HAP-1 (cell line): ENCODE data around the gene BMPER.

Experiments
- DNase-seq, 2 experiments: peaks; one replicate each; pipeline ENCODE4 v3.0.0-alpha.2; 2016 to 2020; ENCODE audit warnings: low spot score in 2 of 2
- H3K27me3 ChIP-seq: fragments of 250-450 bp; sonication (Bioruptor Pico); 2 replicates; pipeline ENCODE4 v1.5.1; 2020; ENCODE audit warnings: low read depth, mild to moderate bottlenecking, moderate library complexity
- H3K36me3 ChIP-seq: fragments of 250-450 bp; sonication (Bioruptor Pico); replicated peaks from 2 replicates; pipeline ENCODE4 v1.5.1; 2020; ENCODE audit warnings: mild to moderate bottlenecking
- H3K4me1 ChIP-seq: fragments of 250-450 bp; sonication (Bioruptor Pico); 2 replicates; pipeline ENCODE4 v1.5.1; 2020; ENCODE audit warnings: mild to moderate bottlenecking
- H3K4me3 ChIP-seq: fragments of 250-450 bp; sonication (Bioruptor Pico); 2 replicates; pipeline ENCODE4 v1.5.1; 2020; ENCODE audit warnings: mild to moderate bottlenecking, moderate library complexity
- H3K9me3 ChIP-seq: fragments of 250-450 bp; sonication (Bioruptor Pico); 2 replicates; pipeline ENCODE4 v1.5.1; 2020; ENCODE audit warnings: mild to moderate bottlenecking, moderate library complexity
- in situ Hi-C: fragments of 300-500 bp; cut with MboI; formaldehyde crosslinking; loops from 3 replicates; pipeline ENCODE4 v1.14.3; 2020; ENCODE audit warnings: low sequenced_read_pairs, inconsistent platforms, mixed read lengths

The BMPER gene

GRCh38 chr7:34139086-34139485 is 233.7 kb downstream of the BMPER start:
- Histone ChIP-seq H3K4me3 (no peak overlapping the region), H3K9me3 (no peaks in the 10 kb centered on the region), H3K27me3 (no peaks in the 10 kb centered on the region), H3K36me3 (no peaks in the 10 kb centered on the region), H3K4me1 (no peaks in the 10 kb centered on the region)
- in situ Hi-C loops = no loop called here
- no peak for DNase-seq

GRCh38 chr7:34140066-34140465 is 234.7 kb downstream of the BMPER start:
- in situ Hi-C loops = no loop called here
- H3K9me3 ChIP-seq = no peaks in the 10 kb centered on the region
- no peak for DNase-seq
- no peaks in the 10 kb centered on the region for H3K36me3 ChIP-seq
- no peaks in the 10 kb centered on the region for H3K27me3 ChIP-seq
- H3K4me3 ChIP-seq = no peak overlapping the region
- H3K4me1 ChIP-seq = no peaks in the 10 kb centered on the region

DNA sequence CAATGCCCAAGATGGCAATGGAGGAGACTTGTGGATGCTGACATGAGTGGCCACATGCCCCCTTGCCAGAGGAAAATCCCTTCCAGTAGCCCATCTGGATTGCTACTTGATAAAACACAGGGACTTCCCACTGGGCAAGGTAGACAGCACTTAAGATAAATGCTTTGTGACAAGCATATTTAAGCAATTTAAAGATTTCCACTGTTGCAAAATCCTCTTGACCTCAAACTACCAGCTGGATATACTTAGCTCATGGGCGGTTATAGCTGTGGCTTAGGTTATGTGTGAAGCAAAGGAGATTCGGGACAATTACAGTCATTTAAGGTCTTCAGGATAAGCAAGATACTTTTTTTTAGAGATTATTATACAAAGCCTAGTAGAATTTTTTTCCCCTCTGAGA is 238.1 kb downstream of the BMPER start:
- no peak for DNase-seq
- in situ Hi-C loops = no loop called here
- H3K36me3 ChIP-seq = no peaks in the 10 kb centered on the region

GRCh38 chr7:34145603-34146002 is 240.3 kb downstream of the BMPER start:
- H3K9me3 ChIP-seq = no peaks in the 10 kb centered on the region
- DNase-seq = no peak
- in situ Hi-C loops = no loop called here
- H3K4me1 ChIP-seq = no peaks in the 10 kb centered on the region
- H3K27me3 ChIP-seq = no peaks in the 10 kb centered on the region
- H3K4me3 ChIP-seq = no peak overlapping the region
- H3K36me3 ChIP-seq = no peaks in the 10 kb centered on the region

More for the DNA sequence above, 238.1 kb downstream of the BMPER start:
- no peaks in the 10 kb centered on the region for H3K27me3 ChIP-seq
- no peaks in the 10 kb centered on the region for H3K9me3 ChIP-seq
- no peak overlapping the region for H3K4me3 ChIP-seq
- no peaks in the 10 kb centered on the region for H3K4me1 ChIP-seq

GRCh38 chr7:34153656-34154270 is 248.4 kb downstream of the BMPER start:
- H3K4me3 ChIP-seq = no peak overlapping the region
- no peaks in the 10 kb centered on the region for H3K9me3 ChIP-seq
- H3K36me3 ChIP-seq = no peaks in the 10 kb centered on the region
- DNase-seq = no peak
- in situ Hi-C loops = no loop called here
- H3K4me1 ChIP-seq = no peaks in the 10 kb centered on the region
- no peaks in the 10 kb centered on the region for H3K27me3 ChIP-seq

DNA sequence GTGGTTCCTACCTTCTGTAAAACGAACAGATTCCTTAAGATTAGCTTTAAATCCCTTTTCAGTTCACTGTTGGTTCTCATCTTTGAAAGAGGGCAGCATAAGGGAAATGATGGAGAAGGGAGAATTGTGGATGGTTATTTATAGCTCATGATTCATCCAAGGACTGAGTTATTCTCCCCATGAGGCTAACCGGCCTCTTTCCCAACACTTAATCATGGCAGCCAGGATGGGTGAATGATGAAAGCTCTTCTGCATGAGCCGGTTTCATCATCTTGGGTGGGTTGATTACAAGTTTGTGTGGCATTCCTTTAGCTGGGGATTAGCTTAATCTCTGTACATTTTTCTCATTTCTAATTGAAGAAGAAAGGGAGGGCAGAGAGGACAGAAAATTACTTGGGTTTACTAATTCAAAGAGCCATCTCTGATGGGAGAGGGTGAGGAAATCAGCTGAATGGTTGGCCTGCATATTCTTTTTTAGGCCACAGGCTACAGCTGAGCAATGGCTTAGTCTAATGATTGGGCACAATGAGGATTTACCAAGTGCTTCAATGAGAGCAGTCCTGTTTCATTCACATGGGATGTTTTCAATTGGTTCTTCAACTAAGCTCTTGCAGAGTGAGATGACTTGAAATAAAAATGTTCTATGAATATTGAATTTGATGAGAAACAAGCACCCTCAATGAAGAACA is 250.0 kb downstream of the BMPER start:
- in situ Hi-C loops = no loop called here
- Histone ChIP-seq H3K36me3 (no peaks in the 10 kb centered on the region), H3K4me1 (no peaks in the 10 kb centered on the region), H3K9me3 (no peaks in the 10 kb centered on the region), H3K27me3 (no peaks in the 10 kb centered on the region), H3K4me3 (no peak overlapping the region)
- no peak for DNase-seq

DNA sequence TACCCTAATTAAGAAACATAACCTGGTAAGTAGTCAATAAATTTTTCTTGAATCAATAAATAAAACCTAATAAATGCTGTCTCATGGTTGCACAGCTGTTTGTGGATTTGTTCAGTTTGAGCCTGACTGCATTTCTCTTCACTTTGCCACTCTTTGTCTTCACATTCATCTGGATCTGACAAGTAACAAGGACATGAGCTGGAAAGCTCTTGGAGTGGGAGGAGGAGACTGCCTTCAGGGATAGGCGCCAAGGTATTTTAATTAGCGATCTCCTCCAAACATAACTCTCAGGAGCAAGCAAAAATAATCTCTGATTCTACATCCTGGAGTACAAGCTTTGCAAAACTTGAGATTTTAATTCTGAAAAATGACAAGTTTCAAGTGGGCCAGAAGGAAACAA is 251.0 kb downstream of the BMPER start:
- no peaks in the 10 kb centered on the region for H3K4me1 ChIP-seq
- in situ Hi-C loops = no loop called here
- DNase-seq = no peak
- H3K4me3 ChIP-seq = no peak overlapping the region
- H3K9me3 ChIP-seq = no peaks in the 10 kb centered on the region
- H3K27me3 ChIP-seq = no peaks in the 10 kb centered on the region
- no peaks in the 10 kb centered on the region for H3K36me3 ChIP-seq

- no peaks in the 10 kb centered on the region for H3K4me1 ChIP-seq
- in situ Hi-C loops = no loop called here
- H3K36me3 ChIP-seq = no peaks in the 10 kb centered on the region
- DNase-seq = no peak
- no peaks in the 10 kb centered on the region for H3K27me3 ChIP-seq
- H3K4me3 ChIP-seq = no peak overlapping the region
- no peaks in the 10 kb centered on the region for H3K9me3 ChIP-seq
Observed at GRCh38 chr7:34157137-34157536, 251.8 kb downstream of the BMPER start.

DNA sequence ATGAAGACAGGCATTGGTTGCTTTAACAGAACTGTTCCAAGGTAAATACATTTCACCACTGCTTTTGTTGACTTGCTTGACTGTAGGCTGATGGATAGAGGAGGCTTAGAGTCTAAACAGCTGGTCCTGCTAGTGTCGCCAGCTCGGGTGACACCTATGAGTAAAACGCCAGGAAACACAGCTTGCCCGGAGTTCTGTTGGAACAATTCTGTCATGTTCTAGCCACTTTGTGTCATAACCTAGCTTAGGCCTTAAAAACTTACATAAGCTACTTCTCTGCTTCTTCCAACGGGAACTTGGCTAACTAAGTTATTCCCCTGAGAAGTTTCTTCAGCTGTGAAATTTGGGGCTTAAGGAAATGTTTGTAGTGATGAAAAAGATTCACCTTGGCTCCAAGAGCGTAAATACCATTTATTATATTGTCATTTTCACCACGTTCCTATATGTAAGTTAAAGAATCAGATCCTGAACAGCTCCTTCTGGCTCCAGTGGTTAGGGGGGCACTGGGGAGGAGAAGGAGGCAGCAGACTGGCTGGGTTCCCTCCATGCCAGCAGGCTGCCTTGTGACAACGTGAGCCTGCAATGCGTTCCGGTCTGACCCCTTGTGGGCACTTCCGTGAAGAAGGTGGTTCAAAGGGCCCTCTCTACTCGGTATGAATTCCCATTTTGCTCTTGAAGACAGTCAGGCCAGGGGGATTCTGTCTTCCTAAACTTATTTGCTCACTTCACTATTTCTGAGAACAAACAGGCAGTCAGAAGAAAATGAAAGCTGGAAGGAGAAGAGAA is 253.2 kb downstream of the BMPER start:
- DNase-seq = no peak
- no peaks in the 10 kb centered on the region for H3K9me3 ChIP-seq
- no peaks in the 10 kb centered on the region for H3K4me1 ChIP-seq
- in situ Hi-C loops = no loop called here
- no peak overlapping the region for H3K4me3 ChIP-seq
- no peaks in the 10 kb centered on the region for H3K36me3 ChIP-seq
- no peaks in the 10 kb centered on the region for H3K27me3 ChIP-seq

GRCh38 chr7:34160261-34160752 is 255.0 kb downstream of the BMPER start:
- Histone ChIP-seq H3K27me3 (no peaks in the 10 kb centered on the region), H3K9me3 (no peaks in the 10 kb centered on the region), H3K4me1 (no peaks in the 10 kb centered on the region), H3K4me3 (no peak overlapping the region), H3K36me3 (no peaks in the 10 kb centered on the region)
- DNase-seq = no peak
- in situ Hi-C loops = no loop called here

GRCh38 chr7:34162027-34162565 is 256.8 kb downstream of the BMPER start:
- in situ Hi-C loops = no loop called here
- Histone ChIP-seq H3K36me3 (no peaks in the 10 kb centered on the region), H3K9me3 (no peaks in the 10 kb centered on the region), H3K4me1 (no peaks in the 10 kb centered on the region), H3K27me3 (no peaks in the 10 kb centered on the region), H3K4me3 (no peak overlapping the region)
- no peak for DNase-seq

DNA sequence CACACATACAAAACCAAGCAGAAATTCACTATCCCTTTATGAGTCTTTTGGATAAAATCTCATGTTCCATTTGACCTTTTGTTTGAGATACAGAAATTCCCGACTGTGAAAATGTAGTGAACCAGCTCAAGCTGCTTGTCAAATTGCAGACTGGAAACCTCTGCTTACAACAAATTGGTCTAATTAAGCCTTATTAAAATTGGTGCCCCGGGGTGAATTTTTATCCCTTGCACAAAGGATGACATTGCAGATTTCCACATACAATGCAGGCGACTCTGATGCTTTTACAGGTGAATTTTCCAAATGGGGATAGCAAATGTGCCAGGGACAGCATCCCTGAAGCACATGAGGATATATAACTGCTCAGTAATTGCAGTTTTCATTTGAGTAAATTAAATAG is 257.3 kb downstream of the BMPER start:
- in situ Hi-C loops = no loop called here
- H3K4me1 ChIP-seq = no peaks in the 10 kb centered on the region
- DNase-seq = no peak
- H3K4me3 ChIP-seq = no peak overlapping the region
- no peaks in the 10 kb centered on the region for H3K27me3 ChIP-seq
- H3K9me3 ChIP-seq = no peaks in the 10 kb centered on the region
- H3K36me3 ChIP-seq = no peaks in the 10 kb centered on the region

DNA sequence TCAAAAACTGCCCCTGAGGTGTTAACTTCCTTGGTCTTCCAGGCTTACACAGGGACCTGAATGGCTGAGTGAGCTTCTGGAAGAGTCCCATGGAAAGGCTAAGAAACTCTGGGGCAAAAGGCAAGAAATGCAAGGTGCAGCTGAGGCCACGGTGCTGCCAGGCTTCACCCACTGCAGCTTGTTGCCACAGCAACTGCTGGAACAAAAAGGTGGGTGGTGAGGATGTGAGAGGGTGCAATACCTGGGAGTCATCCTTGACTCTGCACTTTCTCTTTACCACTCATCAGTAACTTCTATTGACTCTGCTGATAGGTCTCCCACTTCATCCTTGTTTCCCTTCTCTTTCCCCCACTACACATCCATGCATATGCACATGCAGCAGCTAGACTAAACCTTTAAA is 258.6 kb downstream of the BMPER start:
- Histone ChIP-seq H3K36me3 (no peaks in the 10 kb centered on the region), H3K4me1 (no peaks in the 10 kb centered on the region), H3K27me3 (no peaks in the 10 kb centered on the region), H3K9me3 (no peaks in the 10 kb centered on the region), H3K4me3 (no peak overlapping the region)
- in situ Hi-C loops = no loop called here
- no peak for DNase-seq

DNA sequence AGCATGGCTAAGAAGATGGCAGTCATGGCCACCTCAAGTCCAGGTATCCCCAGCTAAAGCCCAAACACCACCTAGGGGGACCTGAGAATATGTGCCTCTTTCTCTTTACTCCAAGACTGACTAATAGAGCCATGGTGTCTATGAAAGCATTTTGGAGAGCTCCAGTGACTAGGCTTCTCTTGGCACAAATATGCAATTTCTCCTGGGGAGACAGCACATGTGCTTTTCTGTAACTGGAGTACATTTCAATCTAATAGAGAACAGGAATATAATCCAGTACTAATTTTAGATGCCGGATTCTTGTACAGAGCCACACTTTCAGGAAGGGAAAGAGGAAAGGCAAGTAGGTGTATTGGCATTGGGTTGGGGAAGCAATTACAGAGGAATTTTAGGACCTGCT is 260.1 kb downstream of the BMPER start:
- Histone ChIP-seq H3K4me3 (no peak overlapping the region), H3K4me1 (no peaks in the 10 kb centered on the region), H3K9me3 (no peaks in the 10 kb centered on the region), H3K27me3 (no peaks in the 10 kb centered on the region), H3K36me3 (no peaks in the 10 kb centered on the region)
- in situ Hi-C loops = no loop called here
- no peak for DNase-seq
